Erythroblast (primary cell): ENCODE data around the gene SLC16A9.

Source experiments
- GATA1 ChIP-seq: IDR thresholded peaks from 2 replicates; pipeline ENCODE4 v1.6.1; 2011; ENCODE audit warnings: low read depth, mild to moderate bottlenecking, control low read depth, low read length, moderate library complexity
- POLR2A ChIP-seq: IDR thresholded peaks from 2 replicates; pipeline ENCODE4 v1.6.1; 2011; ENCODE audit warnings: mild to moderate bottlenecking, low read length

GRCh38 chr10:59672150-59672875 lies 37.3 kb downstream of the SLC16A9 start:
- no peak for TF ChIP-seq POLR2A
- TF ChIP-seq GATA1 = no peak
